Spleen (tissue), 7 donors: ENCODE results near the gene CTBP1.

ENCODE experiments used
- POLR2A ChIP-seq, 3 donors: fragments of 450-650 bp; IDR thresholded peaks; one replicate each; pipeline ENCODE4 v1.5.1; 2017; ENCODE audit warnings: antibody characterized with exemption in 3 of 3, mild to moderate bottlenecking in 1 of 3
- POLR2AphosphoS5 ChIP-seq, 3 donors: sonication (generic); formaldehyde crosslinking; IDR thresholded peaks; one replicate each; pipeline ENCODE4 v1.5.1; 2017; ENCODE audit warnings: antibody characterized with exemption in 3 of 3
- TF ChIP-seq, protein P1 (sequence below), 11 experiments: fragments of 200-600 bp in 7 of 11; fragments of 450-650 bp in 4 of 11; sonication (generic) in 4 of 11; IDR thresholded peaks in 8 of 11; conservative IDR thresholded peaks in 3 of 11; 1 replicate in 7 of 11; 2 replicates in 4 of 11; pipeline versions ENCODE4 v1.4.0 to v1.8.0; 2016 to 2021; ENCODE audit warnings: antibody characterized with exemption in 11 of 11, inconsistent platforms in 4 of 11, mild to moderate bottlenecking in 1 of 11
- donor health status: DM: no; HTN: no; CAD: no; lungs with moderate emphysema.
- donor health status: DM: no; HTN: no; CAD: no.
- donor health status: DM: no; HTN: no; CAD: no.

DNA sequence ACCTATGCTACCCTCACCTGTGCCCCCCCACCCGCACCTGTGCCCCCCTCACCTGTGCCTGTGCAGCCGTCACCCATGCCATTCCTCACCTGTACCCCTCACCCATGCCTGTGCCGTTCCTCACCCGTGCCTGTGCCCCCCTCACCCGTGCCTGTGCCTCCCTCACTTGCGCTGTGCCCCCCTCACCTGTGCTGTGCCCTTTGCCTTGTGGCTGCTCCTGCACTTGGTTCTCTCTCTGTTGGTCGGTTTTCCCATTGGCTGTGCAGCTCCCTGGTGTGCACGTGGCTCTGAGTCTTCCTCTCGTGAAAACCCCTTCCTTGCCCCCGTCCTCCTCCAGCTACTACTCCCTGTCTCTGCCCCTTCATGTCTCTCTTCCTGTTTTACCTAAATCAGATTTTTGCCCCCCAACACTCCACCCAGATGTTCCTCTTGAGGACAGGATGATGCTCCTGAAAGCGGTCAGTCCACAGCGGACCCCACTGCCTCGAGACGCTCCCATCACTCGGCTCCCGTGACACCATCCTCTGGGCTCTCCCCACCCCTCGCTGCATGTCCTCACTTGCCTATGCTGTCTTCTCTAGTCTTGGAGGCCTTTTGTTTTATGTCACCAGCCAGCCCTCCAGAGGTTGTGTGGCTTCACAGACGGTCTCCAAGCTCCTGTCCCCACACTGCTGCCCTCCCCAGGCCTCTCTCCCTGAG, 47.5 kb upstream of the CTBP1 start:
- TF ChIP-seq POLR2A (IDR thresholded peaks at IDR 0.05) (no peak), POLR2AphosphoS5 (IDR thresholded peaks at IDR 0.05) (no peak)
- TF ChIP-seq, protein P1, sequence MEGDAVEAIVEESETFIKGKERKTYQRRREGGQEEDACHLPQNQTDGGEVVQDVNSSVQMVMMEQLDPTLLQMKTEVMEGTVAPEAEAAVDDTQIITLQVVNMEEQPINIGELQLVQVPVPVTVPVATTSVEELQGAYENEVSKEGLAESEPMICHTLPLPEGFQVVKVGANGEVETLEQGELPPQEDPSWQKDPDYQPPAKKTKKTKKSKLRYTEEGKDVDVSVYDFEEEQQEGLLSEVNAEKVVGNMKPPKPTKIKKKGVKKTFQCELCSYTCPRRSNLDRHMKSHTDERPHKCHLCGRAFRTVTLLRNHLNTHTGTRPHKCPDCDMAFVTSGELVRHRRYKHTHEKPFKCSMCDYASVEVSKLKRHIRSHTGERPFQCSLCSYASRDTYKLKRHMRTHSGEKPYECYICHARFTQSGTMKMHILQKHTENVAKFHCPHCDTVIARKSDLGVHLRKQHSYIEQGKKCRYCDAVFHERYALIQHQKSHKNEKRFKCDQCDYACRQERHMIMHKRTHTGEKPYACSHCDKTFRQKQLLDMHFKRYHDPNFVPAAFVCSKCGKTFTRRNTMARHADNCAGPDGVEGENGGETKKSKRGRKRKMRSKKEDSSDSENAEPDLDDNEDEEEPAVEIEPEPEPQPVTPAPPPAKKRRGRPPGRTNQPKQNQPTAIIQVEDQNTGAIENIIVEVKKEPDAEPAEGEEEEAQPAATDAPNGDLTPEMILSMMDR (IDR thresholded peaks at IDR 0.05 in 8 of 11, conservative IDR thresholded peaks at IDR 0.05 in 3 of 11) = no peak
